Measurements from ENCODE around the gene TTC27.

TTC27 gene

GRCh38 chr2:32812316-32812715 is 184.5 kb downstream of the TTC27 start:
- no peak overlapping the region for H3K27ac ChIP-seq (ENCODE audit: low read length)
- no peaks in the 10 kb centered on the region for H3K36me3 ChIP-seq (replicated peaks; ENCODE audit: low read depth, low read length)
- TF ChIP-seq EZH2phosphoT487 (IDR thresholded peaks at IDR 0.05; ENCODE audit: low read depth): no peak
- no peak for TF ChIP-seq CTCF (IDR thresholded peaks at IDR 0.05; ENCODE audit: low read depth, low read length)

GRCh38 chr2:32820088-32820487 is 192.2 kb downstream of the TTC27 start:
- no peaks in the 10 kb centered on the region for H3K27me3 ChIP-seq (ENCODE audit: low read depth, low read length)
- no peaks in the 10 kb centered on the region for H3K36me3 ChIP-seq (replicated peaks; ENCODE audit: low read depth, low read length)
- no peaks in the 10 kb centered on the region for H3K4me1 ChIP-seq (ENCODE audit: low read length)
- H3K4me3 ChIP-seq (ENCODE audit: low read length): no peak overlapping the region
- no peak overlapping the region for H3K27ac ChIP-seq (ENCODE audit: low read length)
- H3K9ac ChIP-seq (ENCODE audit: low read length): no peak overlapping the region
- TF ChIP-seq CTCF (IDR thresholded peaks at IDR 0.05; ENCODE audit: low read depth, low read length): no peak
- TF ChIP-seq EZH2phosphoT487 (IDR thresholded peaks at IDR 0.05; ENCODE audit: low read depth): no peak
- no peak overlapping the region for H3K4me2 ChIP-seq (ENCODE audit: low read length)
- H2AFZ ChIP-seq (ENCODE audit: low read depth, low read length): no peak overlapping the region
- H4K20me1 ChIP-seq (ENCODE audit: insufficient read depth, low read length): no peaks in the 10 kb centered on the region
- H3K79me2 ChIP-seq (ENCODE audit: low read length): no peaks in the 10 kb centered on the region
- no peaks in the 10 kb centered on the region for H3K9me3 ChIP-seq (ENCODE audit: insufficient read depth, low read length)

More at GRCh38 chr2:32812316-32812715, 184.5 kb downstream of the TTC27 start:
- no peaks in the 10 kb centered on the region for H3K4me1 ChIP-seq (ENCODE audit: low read length)
- H2AFZ ChIP-seq (ENCODE audit: low read depth, low read length): no peak overlapping the region
- no peaks in the 10 kb centered on the region for H4K20me1 ChIP-seq (ENCODE audit: insufficient read depth, low read length)
- no peak overlapping the region for H3K4me3 ChIP-seq (ENCODE audit: low read length)
- H3K4me2 ChIP-seq (ENCODE audit: low read length): no peak overlapping the region
- no peaks in the 10 kb centered on the region for H3K9me3 ChIP-seq (ENCODE audit: insufficient read depth, low read length)
- H3K27me3 ChIP-seq (ENCODE audit: low read depth, low read length): no peaks in the 10 kb centered on the region
- H3K9ac ChIP-seq (ENCODE audit: low read length): no peak overlapping the region
- H3K79me2 ChIP-seq (ENCODE audit: low read length): no peaks in the 10 kb centered on the region

GRCh38 chr2:32820701-32821100 is 192.9 kb downstream of the TTC27 start:
- no peaks in the 10 kb centered on the region for H3K27me3 ChIP-seq (ENCODE audit: low read depth, low read length)
- H3K4me2 ChIP-seq (ENCODE audit: low read length): no peak overlapping the region
- no peaks in the 10 kb centered on the region for H3K9me3 ChIP-seq (ENCODE audit: insufficient read depth, low read length)
- H3K4me3 ChIP-seq (ENCODE audit: low read length): no peak overlapping the region
- H3K79me2 ChIP-seq (ENCODE audit: low read length): no peaks in the 10 kb centered on the region
- H3K27ac ChIP-seq (ENCODE audit: low read length): no peak overlapping the region
- no peak overlapping the region for H2AFZ ChIP-seq (ENCODE audit: low read depth, low read length)
- H3K4me1 ChIP-seq (ENCODE audit: low read length): no peaks in the 10 kb centered on the region
- no peaks in the 10 kb centered on the region for H3K36me3 ChIP-seq (replicated peaks; ENCODE audit: low read depth, low read length)
- no peaks in the 10 kb centered on the region for H4K20me1 ChIP-seq (ENCODE audit: insufficient read depth, low read length)
- no peak for TF ChIP-seq CTCF (IDR thresholded peaks at IDR 0.05; ENCODE audit: low read depth, low read length)
- no peak for TF ChIP-seq EZH2phosphoT487 (IDR thresholded peaks at IDR 0.05; ENCODE audit: low read depth)
- H3K9ac ChIP-seq (ENCODE audit: low read length): no peak overlapping the region

- Histone ChIP-seq H3K4me2 (ENCODE audit: low read length) (no peak overlapping the region), H4K20me1 (ENCODE audit: insufficient read depth, low read length) (no peaks in the 10 kb centered on the region), H3K27me3 (ENCODE audit: low read depth, low read length) (no peaks in the 10 kb centered on the region), H3K79me2 (ENCODE audit: low read length) (no peaks in the 10 kb centered on the region), H3K9me3 (ENCODE audit: insufficient read depth, low read length) (peaks cover 4% of the 10 kb centered on the region; the same call in 1 of the 2 replicates), H2AFZ (ENCODE audit: low read depth, low read length) (no peak overlapping the region), H3K27ac (ENCODE audit: low read length) (no peak overlapping the region), H3K4me3 (ENCODE audit: low read length) (no peak overlapping the region), H3K9ac (ENCODE audit: low read length) (no peak overlapping the region), H3K36me3 (replicated peaks; ENCODE audit: low read depth, low read length) (no peaks in the 10 kb centered on the region), H3K4me1 (ENCODE audit: low read length) (peaks cover 5% of the 10 kb centered on the region; the same call in 1 of the 2 replicates)
- TF ChIP-seq EZH2phosphoT487 (IDR thresholded peaks at IDR 0.05; ENCODE audit: low read depth) (no peak), CTCF (IDR thresholded peaks at IDR 0.05; ENCODE audit: low read depth, low read length) (no peak)
Observed at GRCh38 chr2:32824070-32824809, 196.4 kb downstream of the TTC27 start.
